ENCODE results near the gene EPHA1.
"Not testable (repeated sequence)": the region's sequence is repeated elsewhere in the genome, so short reads cannot be mapped to it uniquely, and the experiment has no call there.

Gene EPHA1

GRCh38 chr7:143401265-143401664, 7.4 kb downstream of the EPHA1 start:
- no peak for DNase-seq

- no peak for DNase-seq
These were observed 9.0 kb downstream of the EPHA1 start for GRCh38 chr7:143399642-143400041.

- DNase-seq: no peak
These were observed 9.5 kb downstream of the EPHA1 start for GRCh38 chr7:143399151-143399550.

- no peak for DNase-seq
These were observed 10.0 kb downstream of the EPHA1 start for GRCh38 chr7:143398616-143399015.

- no peak for DNase-seq
These were observed 10.7 kb downstream of the EPHA1 start for GRCh38 chr7:143397710-143398530.

GRCh38 chr7:143396625-143397556, 11.8 kb downstream of the EPHA1 start:
- no peak for DNase-seq

GRCh38 chr7:143396182-143396581, 12.5 kb downstream of the EPHA1 start:
- DNase-seq: no peak

- no peak for DNase-seq
These were observed 13.2 kb downstream of the EPHA1 start for GRCh38 chr7:143395187-143396149.

- DNase-seq: no peak
These were observed 13.9 kb downstream of the EPHA1 start for GRCh38 chr7:143394777-143395176.

GRCh38 chr7:143394068-143394467, 14.6 kb downstream of the EPHA1 start:
- DNase-seq: no peak

- no peak for DNase-seq
These were observed 15.2 kb downstream of the EPHA1 start for GRCh38 chr7:143393267-143394041.

- DNase-seq: no peak
These were observed 15.8 kb downstream of the EPHA1 start for GRCh38 chr7:143392875-143393266.

- DNase-seq: not testable (repeated sequence)
These were observed 16.2 kb downstream of the EPHA1 start for GRCh38 chr7:143392427-143392826.

GRCh38 chr7:143391462-143392404, 16.9 kb downstream of the EPHA1 start:
- no peak for DNase-seq

GRCh38 chr7:143390773-143391317, 17.8 kb downstream of the EPHA1 start:
- no peak for DNase-seq

- no peak for DNase-seq
These were observed 18.4 kb downstream of the EPHA1 start for GRCh38 chr7:143390104-143390772.

GRCh38 chr7:143389316-143390103, 19.1 kb downstream of the EPHA1 start:
- no peak for DNase-seq

GRCh38 chr7:143388491-143389101, 20.1 kb downstream of the EPHA1 start:
- DNase-seq: no peak

Measured in activated gamma-delta T cell (primary cell).